H1 (cell line): ENCODE measurements around the gene DEPP1. TPM values are rescaled to one million over a fixed set of nuclear protein-coding genes. Genes with fewer than 3 reads are reported as not detected.

Experiments used
- BACH1 ChIP-seq: IDR thresholded peaks from 2 replicates; pipeline ENCODE4 v1.6.1; 2012; ENCODE audit warnings: low read length, improper control_type of control experiment
- FOSL1 ChIP-seq: IDR thresholded peaks from 2 replicates; pipeline ENCODE4 v1.6.1; 2011; ENCODE audit warnings: mild to moderate bottlenecking, low read depth, low read length, moderate library complexity; ENCODE audit not compliant: insufficient read depth
- MAX ChIP-seq: IDR thresholded peaks from 2 replicates; pipeline ENCODE4 v1.6.1; 2012; ENCODE audit warnings: inconsistent platforms
- NANOG ChIP-seq: IDR thresholded peaks from 2 replicates; pipeline ENCODE4 v1.6.1; 2011; ENCODE audit warnings: low read length, low read depth, mild to moderate bottlenecking, inconsistent platforms; ENCODE audit not compliant: insufficient read depth, poor library complexity, severe bottlenecking
- polyA plus RNA-seq, 7 experiments: library from polyadenylated mRNA; depleted of rRNA in 3 of 7; stranded (reverse) in 5 of 7; unstranded in 2 of 7; fragments of >200 nt in 5 of 7; fragments of 200-250 nt in 2 of 7; gene quantifications; 1 replicate in 5 of 7; 2 replicates in 1 of 7; 4 replicates in 1 of 7; pipeline versions ENCODE4 v1.2.1 to v1.2.3, GENCODE V29; 2011 to 2013; ENCODE audit warnings: missing spikeins in 2 of 7, mixed read lengths in 2 of 7
- total RNA-seq: library from RNA; stranded (reverse); fragmentation: NEBNext Ultra II Directional; extraction: Animal tissue kit (Norgen Biotek cat#: 25700); gene quantifications from 2 replicates; pipeline ENCODE4 v1.2.1, GENCODE V29; 2021

Gene DEPP1
- total and polyA plus RNA-seq, 2 of the 8 experiments (the other 6 are each of a cell fraction or from before 2014, with no cell fraction given), result 0.67 to 4.5 TPM

- TF ChIP-seq NANOG (no peak), BACH1 (no peak), FOSL1 (no peak), MAX (no peak)
Observed at GRCh38 chr10:44952779-44953231, 25.8 kb downstream of the DEPP1 start (continued).
